Measurements from ENCODE around the gene ERLIN1.

Gene ERLIN1

DNA sequence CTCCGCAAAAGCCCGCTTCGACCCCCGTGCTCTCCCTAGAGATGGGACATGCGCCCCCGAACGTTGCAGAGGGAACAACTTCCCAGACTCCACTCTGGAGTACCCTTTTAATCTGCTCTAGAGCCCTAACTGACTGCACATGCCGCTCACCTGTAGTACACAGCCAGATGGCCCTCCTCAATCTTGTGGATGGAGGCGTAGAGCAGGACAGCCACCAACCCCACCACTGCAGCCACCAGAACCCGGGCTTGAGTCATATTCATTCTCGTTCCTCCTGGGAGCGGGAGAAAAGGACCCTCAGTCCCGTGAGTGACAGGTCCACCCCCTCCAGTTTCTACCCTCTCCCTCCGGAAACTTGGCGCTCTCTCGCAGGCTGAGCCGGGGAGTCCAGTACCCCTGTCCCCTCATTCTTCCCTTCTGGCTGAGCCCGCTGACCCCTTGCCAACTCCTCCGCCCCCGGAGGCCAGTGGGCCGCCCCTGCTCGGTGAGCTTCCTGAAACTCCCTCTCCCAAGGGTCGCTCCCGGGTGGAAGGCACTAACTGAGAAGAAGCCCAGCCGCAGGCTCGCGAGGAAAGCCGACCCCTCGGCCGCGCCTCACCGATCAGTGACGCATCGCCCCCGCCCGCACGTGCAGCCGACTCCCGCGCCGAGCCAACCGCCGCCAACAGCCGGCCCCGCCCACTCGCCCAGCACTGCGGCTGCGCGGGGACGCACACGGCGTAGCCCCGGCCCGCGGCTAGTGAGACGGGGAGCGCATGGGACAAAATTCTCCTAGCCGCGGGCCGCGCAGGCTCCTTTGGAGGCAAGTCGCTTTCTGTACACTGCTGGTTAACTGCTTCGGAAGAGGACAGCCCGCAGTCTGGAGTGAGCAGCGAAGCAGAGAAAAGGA is at the start of gene ERLIN1:
Gene ERLIN1 (minus strand): TSS at position 666 of the 889 bp plus-strand sequence. CDS start 403 bp downstream, at position 263.
- peak; percentile 55 for DNase-seq

DNA sequence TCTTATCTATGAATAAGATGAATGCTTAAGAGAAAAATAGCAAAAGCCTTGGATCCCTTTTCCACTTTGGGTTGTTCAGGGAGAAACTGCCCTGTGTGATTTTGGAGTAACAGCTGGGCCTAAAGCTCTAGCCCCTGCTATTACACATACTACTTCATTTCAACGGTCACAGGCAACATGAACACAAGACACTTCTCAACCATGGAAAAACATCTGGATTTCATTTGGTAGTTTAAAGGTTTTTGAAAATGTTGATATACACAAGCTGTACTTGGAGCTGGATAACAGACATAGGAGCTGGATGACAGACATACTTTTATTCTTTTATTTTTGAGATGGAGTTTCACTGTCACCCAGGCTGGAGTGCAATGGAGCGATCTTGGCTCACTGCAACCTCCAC is 46.3 kb upstream of the ERLIN1 start:
- DNase-seq = no peak

DNA sequence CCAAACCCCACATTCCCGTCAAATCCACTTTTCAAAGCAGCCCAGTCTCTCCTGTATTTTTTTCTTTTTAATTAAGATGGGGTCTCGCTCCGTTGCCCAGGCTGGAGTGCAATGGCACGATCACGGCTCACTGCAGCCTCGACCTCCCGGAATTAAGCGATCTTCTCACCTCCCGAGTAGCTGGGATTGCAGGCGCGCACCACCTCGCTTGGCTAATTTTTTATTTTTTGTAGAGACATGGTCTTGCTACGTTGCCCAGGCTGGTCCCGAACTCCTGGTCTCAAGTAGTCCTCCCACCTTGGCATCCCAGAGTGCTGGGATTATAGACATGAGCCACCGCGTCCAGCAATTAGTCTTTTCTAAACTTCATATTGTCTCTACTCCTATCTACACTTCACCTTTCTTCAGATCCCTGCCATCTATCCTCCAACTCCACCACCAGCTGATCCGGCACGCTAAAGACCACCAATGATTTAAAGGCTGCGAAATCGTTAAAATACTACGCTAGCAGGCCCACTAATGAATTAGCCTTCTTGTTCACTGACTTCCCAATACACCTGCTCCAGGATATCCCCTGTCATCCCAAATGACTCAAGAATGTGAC is 44.1 kb upstream of the ERLIN1 start:
- DNase-seq = no peak

DNA sequence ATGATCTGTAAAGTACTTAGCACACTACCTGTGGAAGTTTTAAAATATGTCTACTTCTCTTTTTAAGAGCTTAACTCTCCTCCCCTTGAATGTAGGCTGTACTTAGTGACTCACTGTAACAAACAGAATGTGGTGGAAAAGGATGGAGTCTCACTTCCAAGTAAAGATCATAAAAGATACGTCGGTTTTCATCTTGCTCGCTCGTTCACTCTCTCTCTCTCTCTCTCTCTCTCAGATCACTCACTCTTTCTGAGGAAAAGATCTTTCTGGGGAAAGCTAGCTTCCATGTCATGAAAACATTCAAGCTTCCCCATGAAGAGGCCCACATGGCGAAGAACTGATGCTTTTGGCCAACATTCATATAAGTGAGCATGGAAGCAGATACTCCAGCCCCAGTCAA is 38.0 kb upstream of the ERLIN1 start:
- DNase-seq = no peak

DNA sequence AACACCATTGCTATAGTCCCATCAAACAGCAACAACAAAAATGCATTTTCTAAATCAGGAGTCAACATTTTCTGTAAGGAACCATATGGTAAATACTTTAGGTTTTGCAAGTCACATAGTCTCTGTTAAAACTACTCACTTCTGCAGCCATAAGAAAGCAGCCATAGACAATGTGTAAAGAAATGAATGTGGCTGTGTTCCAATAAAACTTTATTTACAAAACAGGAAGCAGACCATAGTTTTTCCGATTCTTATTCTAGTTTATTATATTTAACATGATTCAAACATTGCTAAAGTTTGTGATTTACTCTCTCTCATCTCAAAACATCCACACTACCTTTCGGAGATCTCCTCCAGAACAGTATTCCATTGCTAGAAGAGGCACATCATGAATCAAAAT is 36.7 kb upstream of the ERLIN1 start:
- no peak for DNase-seq

DNA sequence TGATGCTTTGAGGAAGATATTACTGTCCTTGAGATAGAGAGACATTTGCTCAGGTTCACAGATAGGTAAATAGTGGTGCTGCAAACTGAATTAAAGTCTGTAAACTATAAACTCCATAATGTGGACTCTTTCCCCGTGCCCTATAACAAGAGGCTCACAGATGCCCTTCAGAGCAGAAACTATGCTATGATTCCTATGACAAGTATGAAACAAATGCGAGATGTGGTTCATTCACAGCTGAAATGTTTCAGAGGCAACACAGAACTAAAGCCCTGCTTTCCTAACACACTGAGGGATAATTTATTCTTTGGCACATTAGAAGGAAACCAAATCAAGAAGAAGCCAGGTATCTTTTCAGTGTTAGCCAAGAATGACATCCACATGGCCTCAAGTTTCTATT is 30.2 kb upstream of the ERLIN1 start:
- DNase-seq = no peak

DNA sequence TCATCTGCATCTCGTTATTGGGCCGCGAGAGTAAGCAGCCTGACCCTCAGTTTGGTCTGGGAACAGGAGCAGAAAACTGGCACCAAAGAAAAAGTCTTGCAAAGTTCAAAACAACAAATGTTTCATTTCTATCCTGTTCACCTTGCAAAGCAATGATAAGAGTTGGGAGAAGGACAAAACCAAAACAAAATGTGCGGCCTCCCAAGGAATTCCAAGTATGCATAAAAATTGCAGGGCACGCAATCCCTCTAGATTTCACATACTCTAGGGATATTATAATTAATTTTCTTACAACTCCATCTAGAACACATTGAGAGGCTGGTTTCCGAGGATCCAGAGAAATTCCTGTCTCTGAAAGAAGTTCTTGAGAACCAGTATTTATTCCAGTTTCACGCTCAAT is 23.5 kb upstream of the ERLIN1 start:
- DNase-seq = no peak

DNA sequence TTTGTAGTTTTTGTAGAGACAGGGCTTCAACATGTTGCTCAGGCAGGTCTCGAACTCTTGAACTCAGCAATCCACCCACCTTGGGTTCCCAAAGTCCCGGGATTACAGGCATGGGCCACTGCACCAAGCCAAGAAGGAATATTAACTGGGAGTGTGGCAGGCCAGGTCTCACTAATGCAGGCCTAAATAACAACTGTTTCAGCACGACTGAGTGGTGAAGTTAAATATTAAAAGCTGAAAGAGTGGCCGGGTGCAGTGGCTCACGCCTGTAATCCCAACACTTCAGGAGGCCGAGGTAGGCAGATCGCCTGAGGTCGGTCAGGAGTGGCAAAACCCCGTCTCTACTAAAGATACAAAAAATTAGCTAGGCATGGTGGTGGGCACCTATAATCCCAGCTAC is 22.4 kb upstream of the ERLIN1 start:
- no peak for DNase-seq

DNA sequence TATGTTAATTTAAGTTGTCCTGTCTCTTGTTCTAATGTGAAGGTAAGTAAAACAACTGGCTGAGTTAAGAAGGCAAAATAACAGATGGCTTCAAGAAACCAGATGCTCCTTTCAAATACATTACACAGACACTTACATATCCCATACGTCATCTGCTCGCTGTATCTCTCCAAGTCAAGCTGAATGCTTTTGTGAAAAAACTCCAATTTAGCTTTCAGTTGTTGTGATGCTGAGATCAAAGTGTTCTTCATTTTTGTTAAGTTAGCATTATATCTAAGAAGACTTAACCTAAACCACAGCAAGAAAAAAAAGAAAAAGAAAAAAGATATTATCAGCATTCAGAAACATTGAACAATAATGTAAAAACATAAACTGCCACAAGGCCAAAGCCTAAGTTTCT is 18.5 kb upstream of the ERLIN1 start:
- no peak for DNase-seq

DNA sequence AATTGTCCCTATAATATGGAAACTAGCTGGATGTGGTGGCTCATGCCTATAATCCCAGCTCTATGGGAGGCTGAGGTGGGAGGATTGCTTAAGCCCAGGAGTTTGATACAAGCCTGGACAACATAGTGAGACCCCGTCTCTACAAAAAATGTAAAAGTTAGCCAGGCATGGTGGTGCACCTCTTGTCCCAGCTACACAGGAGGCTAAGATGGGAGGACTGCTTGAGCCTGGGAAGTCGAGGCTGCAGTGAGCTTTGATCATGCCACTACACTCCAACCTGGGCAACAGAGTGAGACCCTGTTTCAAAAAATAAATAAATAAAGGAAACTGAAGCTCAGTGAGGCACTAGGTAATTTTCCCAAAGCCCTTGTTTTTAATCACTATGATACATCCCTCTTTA is 15.7 kb upstream of the ERLIN1 start:
- no peak for DNase-seq

DNA sequence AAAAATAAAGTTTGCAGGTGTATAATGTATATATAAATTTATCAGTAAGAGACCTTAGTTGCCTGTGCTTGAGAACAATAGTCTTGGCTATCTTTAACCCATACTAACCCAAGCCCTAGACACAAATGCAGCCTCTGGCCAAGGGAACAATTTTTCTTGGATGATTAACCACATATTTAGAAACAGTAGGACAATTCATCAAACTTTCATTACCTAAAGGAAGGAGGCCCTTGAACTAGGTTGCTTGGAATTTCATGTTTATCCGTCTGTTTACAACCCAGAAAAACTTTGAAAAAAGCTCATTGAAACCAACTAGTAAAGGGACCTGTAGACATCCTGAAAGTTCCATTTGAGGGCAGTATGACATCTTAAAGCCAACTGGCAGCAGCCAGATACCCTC is 8.9 kb upstream of the ERLIN1 start:
- no peak for DNase-seq

DNA sequence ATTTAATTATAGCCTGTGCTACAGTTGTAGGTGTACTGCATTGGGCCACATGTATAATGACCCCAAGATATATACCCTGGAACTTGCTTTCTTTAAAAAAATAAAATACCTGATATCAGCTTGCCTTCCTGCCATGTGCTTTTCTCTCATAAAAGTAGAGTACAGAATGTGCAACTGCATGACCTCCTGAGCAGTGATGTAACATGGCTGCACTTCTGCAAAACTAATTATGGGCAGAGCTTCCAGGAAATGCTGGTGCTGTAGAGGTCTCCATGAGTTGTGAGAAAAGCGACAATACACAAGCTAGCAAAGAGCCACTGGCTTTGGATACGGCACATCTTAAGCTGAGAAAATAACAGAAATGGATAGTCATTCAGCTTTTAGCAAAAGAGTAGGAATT is 6.5 kb upstream of the ERLIN1 start:
- DNase-seq = no peak

DNA sequence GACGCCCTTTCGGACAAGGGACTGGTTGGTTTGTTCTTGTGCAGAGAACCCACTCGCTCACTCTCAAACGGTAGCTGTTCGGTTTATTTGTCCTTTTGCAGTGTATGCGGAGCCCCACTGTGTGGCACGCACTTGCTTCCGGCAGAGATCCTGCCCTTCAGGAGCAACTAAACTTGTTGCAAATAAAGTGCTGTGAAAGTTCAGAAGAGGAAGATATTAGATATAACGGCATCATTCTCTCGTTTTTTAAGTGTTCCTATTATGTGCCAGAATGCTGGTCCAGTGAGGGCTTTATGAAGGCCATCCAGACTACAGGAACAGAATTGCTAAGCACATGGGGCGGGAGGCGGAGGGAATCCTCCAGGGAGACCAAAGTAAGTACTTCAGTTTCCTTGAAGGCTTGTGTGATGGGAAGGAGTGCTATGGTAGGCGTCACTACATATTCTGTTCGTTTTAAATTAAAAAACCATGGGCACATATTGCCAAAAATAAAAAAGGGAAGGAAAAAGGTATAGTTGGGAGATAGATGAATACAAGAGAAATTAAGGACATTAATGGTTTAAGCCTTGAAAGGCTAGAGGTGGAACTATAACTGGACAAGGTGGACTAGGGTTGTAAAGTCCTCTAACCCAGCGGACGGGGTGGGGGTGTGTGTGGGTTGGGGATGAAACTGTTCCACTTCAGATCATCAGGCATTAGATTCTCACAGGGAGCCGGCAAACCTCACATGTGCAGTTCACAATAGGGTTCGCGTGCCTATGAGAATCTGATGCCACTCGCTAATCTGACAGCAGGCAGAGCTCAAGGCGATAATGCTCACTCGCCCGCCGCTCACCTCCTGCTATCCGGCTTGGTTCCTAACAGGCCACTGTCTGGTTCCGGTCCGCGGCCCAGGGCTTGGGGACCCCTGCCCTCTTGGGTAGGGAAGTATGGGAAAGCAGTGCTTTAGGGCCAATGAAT is 704 bp upstream of the ERLIN1 start:
- peak; percentile 21 for DNase-seq

DNA sequence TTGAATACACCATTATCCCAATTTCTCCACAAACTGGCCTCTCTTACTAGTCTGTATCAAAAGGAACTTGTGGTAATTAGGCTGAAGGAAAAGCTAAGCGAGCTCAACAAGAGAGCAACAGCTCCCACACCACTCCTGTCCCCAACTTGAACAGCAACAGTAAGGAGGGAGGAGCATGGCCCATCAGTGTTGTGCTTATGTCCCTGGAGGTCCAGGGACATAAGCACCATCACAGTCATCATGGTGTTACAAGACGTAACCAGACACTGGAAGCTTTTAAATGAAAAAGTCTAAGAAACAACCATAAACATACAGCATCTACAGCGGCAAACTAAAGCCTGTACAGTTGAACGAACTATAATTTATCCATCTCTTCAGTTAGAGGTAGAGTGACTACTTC is 989 bp downstream of the ERLIN1 start:
- peak; percentile 19 for DNase-seq

DNA sequence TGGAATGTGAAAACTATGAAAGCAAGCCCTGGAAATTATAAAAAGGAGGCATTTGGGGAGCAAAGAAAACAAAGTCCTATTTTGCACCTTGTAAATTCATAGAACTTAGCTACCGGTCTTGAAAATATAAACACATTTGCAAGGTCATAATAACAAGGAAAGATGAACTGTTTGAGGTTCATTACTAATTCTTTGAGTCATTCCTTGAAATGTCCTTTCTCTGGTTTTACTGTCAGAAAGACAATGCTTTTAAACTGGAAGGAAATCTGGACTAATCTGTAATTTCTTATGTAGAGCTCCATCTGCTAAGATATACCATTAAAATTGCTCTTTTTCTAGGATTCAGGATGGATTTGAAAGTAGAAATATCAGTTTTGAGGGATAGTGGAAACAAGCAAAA is 1.4 kb downstream of the ERLIN1 start:
- DNase-seq = no peak

DNA sequence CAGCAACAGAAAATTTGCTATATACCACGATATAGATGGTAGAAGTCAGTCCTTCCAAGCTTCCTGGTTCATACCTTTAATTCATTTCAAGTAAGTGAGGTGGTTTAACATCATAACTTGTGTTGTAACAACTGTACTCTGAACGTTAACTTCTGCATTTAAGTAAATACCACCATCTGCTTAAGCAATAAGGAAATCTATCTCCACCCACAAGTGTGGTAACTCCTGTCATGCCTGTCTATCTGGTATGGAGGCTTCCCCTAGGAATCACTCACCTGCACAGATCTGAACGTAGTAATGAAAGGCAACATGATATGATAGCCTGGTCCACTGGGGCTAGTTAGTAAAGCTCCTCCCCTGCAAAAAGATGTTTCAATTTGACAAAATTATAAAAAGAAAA is 2.3 kb downstream of the ERLIN1 start:
- DNase-seq = no peak

DNA sequence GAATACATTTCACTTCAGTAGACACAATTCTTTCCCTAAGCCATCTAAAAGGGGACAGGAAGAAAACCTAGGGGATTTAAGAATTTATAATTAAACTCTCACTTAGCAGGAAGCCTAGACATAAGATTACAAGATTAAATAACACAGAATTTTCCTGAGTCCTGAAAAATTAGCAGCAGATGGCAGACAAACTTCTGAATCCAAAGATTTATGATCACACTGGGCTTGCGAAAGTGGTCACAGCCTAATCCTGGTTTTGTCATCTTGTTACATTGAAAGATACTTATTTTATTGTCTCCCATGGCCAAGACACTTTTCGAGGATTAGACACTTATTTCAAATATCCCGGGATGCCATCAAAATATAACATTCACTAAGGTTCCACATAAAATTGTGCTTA is 2.9 kb downstream of the ERLIN1 start:
- DNase-seq = no peak

DNA sequence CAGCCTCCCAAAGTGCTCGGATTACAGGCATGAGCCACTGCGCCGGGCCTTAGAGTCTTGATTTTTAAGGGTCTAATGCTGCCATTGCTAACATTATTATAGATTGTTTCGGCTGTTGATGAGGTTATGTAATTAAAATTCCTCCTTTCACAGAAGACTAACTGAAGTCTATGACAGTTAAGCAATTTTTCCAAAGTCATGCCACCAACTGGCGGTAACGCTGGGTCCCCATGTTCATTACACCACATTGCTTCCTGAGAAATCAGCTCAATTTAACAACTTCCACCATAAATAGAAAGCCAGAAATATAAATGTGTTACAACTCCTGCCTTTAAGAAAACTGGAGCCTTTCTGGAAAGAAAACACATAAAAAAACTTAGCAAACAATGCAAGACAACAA is 3.5 kb downstream of the ERLIN1 start:
- no peak for DNase-seq

DNA sequence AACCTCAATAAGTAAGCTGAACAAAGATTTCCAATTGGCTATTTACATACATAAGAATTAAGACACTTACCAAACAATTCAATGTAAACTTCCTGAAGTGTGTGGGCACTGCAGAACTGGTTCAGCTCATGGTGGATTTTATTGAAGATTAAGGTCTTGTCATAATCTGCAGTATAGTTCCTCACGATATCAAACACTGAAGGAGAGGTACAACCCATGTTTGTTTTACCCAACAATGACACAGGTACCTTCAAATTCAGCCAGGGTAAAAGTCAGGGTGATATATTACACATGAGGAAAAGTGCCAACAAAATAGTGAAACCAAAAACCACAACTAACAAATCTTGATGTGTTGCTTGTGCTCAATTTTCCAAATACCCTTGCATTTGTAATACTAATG is 10.0 kb downstream of the ERLIN1 start:
- DNase-seq = no peak

DNA sequence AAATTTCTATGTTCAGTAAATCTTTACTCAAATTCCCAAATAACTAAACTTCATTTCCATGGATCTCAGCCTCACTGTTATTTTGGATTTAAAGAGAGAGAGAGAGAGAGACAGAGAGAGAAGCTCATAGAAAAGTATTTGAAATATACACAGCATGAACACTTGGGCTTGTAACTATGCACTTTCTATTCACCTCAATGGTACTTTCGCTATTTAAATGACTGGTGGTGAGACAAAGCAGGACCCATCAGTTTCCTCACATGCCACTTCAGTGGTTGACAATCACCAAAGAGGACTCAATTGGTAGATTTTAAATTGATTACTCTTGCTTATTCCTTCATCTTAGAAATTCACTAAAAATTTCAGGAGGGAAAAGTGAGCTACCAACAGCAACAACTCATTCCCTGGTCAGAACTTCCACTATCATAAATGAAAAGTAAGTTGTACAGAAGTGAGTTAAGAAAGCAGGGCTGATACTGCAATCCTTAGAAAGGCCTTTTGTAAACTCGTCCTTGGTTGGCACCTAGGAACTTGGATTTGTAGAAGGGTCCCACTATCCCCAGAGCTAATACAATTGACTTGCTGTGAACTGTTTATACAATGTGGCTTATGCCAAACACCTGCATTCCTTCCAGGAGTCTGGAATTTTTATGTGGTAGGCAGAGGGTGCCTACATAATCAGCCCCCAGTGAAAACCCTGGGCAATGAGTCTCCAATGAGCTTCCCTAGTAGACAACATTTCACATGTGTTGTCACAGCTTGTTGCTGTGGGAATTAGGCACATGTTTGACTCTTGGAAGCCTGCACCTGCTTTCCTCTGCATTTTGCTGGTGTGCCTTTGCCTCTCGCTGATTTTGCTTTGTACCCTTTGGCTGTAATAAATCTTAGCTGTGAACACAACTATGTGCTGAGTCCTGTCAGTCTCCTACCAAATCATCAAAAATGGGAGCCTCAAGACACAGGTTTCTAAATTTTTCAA is 10.8 kb downstream of the ERLIN1 start:
- DNase-seq = no peak

DNA sequence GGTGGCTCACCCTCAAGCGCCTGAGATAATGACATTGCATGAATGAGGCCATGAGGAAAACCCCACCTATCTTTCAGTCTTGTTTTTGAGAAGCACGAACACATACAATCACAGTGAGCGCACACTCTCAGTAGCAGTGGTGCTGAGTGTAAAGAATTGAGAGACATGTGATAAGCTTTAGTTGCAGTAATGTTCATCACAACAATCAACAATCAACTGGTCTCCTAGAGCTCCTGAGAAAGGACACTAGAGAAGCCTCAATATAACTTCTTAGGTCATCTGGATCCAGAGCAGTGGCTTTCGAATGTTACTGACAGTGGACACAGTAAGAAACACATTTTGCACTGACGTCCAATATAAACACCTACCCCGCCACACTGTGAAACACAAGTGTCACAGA is 12.8 kb downstream of the ERLIN1 start:
- DNase-seq = no peak

DNA sequence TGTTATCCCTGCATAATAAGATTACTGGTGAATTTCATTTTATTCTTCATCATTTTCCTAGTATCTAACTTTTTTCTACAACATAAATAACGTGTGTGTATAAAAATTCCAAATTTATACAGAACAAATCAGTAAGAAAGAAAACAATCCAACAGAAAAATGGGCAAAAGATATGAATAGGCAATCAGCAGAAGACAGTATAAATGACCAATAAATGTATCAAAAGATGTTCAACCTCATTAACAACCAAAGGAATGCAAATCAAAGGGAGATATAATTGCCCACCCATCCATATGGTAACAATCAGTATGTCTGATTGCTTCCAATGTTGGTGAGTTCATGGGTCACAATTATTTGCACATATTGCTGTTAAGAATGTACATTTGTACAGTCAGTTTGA is 13.5 kb downstream of the ERLIN1 start:
- DNase-seq = no peak

Data from DMS79 treated with DMSO at 0.1 percent for 48 hours (cell line).